Neural progenitor cell (in vitro differentiated cells): ENCODE measurements around the gene C7.

Experiments
- EZH2 ChIP-seq: fragments of 200-600 bp; sonication (generic); IDR thresholded peaks from 2 replicates; pipeline ENCODE4 v1.6.1; 2017; ENCODE audit warnings: antibody characterized with exemption, mild to moderate bottlenecking, moderate library complexity
- EZH2phosphoT487 ChIP-seq: fragments of 200-600 bp; sonication (generic); IDR thresholded peaks from 2 replicates; pipeline ENCODE4 v1.6.1; 2017; ENCODE audit warnings: antibody characterized with exemption
- TF ChIP-seq, protein P1 (sequence below): fragments of 200-600 bp; sonication (generic); IDR thresholded peaks from 2 replicates; pipeline ENCODE4 v1.5.1; 2017; ENCODE audit warnings: antibody characterized with exemption, mild to moderate bottlenecking

GRCh38 chr5:40985501-40985900, 76.2 kb downstream of the C7 start:
- TF ChIP-seq, protein P1, sequence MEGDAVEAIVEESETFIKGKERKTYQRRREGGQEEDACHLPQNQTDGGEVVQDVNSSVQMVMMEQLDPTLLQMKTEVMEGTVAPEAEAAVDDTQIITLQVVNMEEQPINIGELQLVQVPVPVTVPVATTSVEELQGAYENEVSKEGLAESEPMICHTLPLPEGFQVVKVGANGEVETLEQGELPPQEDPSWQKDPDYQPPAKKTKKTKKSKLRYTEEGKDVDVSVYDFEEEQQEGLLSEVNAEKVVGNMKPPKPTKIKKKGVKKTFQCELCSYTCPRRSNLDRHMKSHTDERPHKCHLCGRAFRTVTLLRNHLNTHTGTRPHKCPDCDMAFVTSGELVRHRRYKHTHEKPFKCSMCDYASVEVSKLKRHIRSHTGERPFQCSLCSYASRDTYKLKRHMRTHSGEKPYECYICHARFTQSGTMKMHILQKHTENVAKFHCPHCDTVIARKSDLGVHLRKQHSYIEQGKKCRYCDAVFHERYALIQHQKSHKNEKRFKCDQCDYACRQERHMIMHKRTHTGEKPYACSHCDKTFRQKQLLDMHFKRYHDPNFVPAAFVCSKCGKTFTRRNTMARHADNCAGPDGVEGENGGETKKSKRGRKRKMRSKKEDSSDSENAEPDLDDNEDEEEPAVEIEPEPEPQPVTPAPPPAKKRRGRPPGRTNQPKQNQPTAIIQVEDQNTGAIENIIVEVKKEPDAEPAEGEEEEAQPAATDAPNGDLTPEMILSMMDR = no peak
- TF ChIP-seq EZH2phosphoT487 (no peak), EZH2 (no peak)
